Omental fat pad (tissue), 4 donors: ENCODE results near the gene DLK1. TPM values are rescaled to one million over a fixed set of nuclear protein-coding genes. Genes with fewer than 3 reads are reported as not detected.
A peak's percentile ranks its signal among the peaks of the same experiment; 100 is the strongest.

Experiments used
- ATAC-seq: fragments of 150-250 bp; one replicate; pipeline ENCODE4 v1.9.1; 2016; ENCODE audit warnings: mild to moderate bottlenecking, moderate library complexity; ENCODE audit not compliant: low FRiP score
- DNase-seq: peaks from one replicate; pipeline ENCODE4 v3.0.0-alpha.2; 2019; ENCODE audit warnings: low spot score
- CTCF ChIP-seq, 3 donors: fragments of 450-650 bp; IDR thresholded peaks; one replicate each; pipeline ENCODE4 v1.5.1; 2016 to 2017; ENCODE audit warnings: antibody characterized with exemption in 3 of 3, mild to moderate bottlenecking in 3 of 3, moderate library complexity in 2 of 3
- total RNA-seq, 4 donors: library from RNA; depleted of rRNA; stranded (reverse); fragments of >200 nt; gene quantifications; one replicate each; pipeline ENCODE4 v1.1.0, GENCODE V29; 2016

DLK1 gene
- total RNA-seq, 4 donors from 2014 or later: not detected

GRCh38 chr14:100740929-100741328 lies 14.2 kb downstream of the DLK1 start:
- ATAC-seq: no peak
- DNase-seq: no peak

GRCh38 chr14:100741966-100742365 lies 15.3 kb downstream of the DLK1 start:
- ATAC-seq (no peak), DNase-seq (no peak)
- no peak for TF ChIP-seq CTCF (IDR thresholded peaks at IDR 0.05)

More at GRCh38 chr14:100740929-100741328, 14.2 kb downstream of the DLK1 start:
- TF ChIP-seq CTCF (IDR thresholded peaks at IDR 0.05): no peak

GRCh38 chr14:100746326-100746725 lies 19.6 kb downstream of the DLK1 start:
- ATAC-seq: no peak

GRCh38 chr14:100747021-100747586 lies 20.4 kb downstream of the DLK1 start:
- DNase-seq (no peak), ATAC-seq (peak; percentile 99)

More at GRCh38 chr14:100746326-100746725, 19.6 kb downstream of the DLK1 start:
- TF ChIP-seq CTCF (IDR thresholded peaks at IDR 0.05): no peak
- DNase-seq: no peak

GRCh38 chr14:100747736-100748135 lies 21.0 kb downstream of the DLK1 start:
- no peak for ATAC-seq
- no peak for TF ChIP-seq CTCF (IDR thresholded peaks at IDR 0.05)
- no peak for DNase-seq

More at GRCh38 chr14:100747021-100747586, 20.4 kb downstream of the DLK1 start:
- TF ChIP-seq CTCF (IDR thresholded peaks at IDR 0.05): no peak

- no peak for TF ChIP-seq CTCF (IDR thresholded peaks at IDR 0.05)
- no peak for ATAC-seq
- no peak for DNase-seq
These were observed 21.7 kb downstream of the DLK1 start for GRCh38 chr14:100748403-100748802.

- ATAC-seq (no peak), DNase-seq (no peak)
These were observed 22.3 kb downstream of the DLK1 start for GRCh38 chr14:100748944-100749343.

More at GRCh38 chr14:100748944-100749343, 22.3 kb downstream of the DLK1 start:
- TF ChIP-seq CTCF (IDR thresholded peaks at IDR 0.05): no peak
